T-helper 17 cell (primary cell): ENCODE data around the gene SLC7A10. TPM values are rescaled to one million over a fixed set of nuclear protein-coding genes. Genes with fewer than 3 reads are reported as not detected.

ENCODE experiments used
- total RNA-seq, 4 donors: library from RNA in 2 of 4; stranded (reverse) in 2 of 4; gene quantifications; one replicate each; pipeline ENCODE4 v1.2.3 and lab custom pipeline; 2022 to 2026

Gene SLC7A10
- total RNA-seq, 2 donors from 2014 or later, result not detected

Other genes starting within 250 kb of the SLC7A10 start
- gene RHPN2, start 161.0 kb downstream of the SLC7A10 start, total RNA-seq, result not detected
- 1 to 10 TPM; 8.8 to 9.0 TPM for gene GPATCH1, start 144.7 kb downstream of the SLC7A10 start, total RNA-seq
- gene WDR88, start 93.7 kb downstream of the SLC7A10 start, total RNA-seq, result not detected
- gene LRP3, start 31.5 kb downstream of the SLC7A10 start, total RNA-seq, result under 1 TPM in 1 of 2 donors, not detected in 1; 0.52 TPM
- gene CEBPA, start 76.7 kb upstream of the SLC7A10 start, total RNA-seq, result 1 to 10 TPM; 2.2 to 2.4 TPM
- gene CEBPG, start 147.9 kb upstream of the SLC7A10 start, total RNA-seq, result 10 to 100 TPM; 17.0 to 22.0 TPM